DMS 273 (cell line): ENCODE results near the gene SPTLC3.

ENCODE experiments used
- DNase-seq: peaks from one replicate; lab custom pipeline; 2025; ENCODE audit not compliant: unreplicated experiment; lab: John Stamatoyannopoulos, UW

Gene SPTLC3

GRCh38 chr20:12984069-12984765, 24.6 kb upstream of the SPTLC3 start:
- no peak for DNase-seq

DNA sequence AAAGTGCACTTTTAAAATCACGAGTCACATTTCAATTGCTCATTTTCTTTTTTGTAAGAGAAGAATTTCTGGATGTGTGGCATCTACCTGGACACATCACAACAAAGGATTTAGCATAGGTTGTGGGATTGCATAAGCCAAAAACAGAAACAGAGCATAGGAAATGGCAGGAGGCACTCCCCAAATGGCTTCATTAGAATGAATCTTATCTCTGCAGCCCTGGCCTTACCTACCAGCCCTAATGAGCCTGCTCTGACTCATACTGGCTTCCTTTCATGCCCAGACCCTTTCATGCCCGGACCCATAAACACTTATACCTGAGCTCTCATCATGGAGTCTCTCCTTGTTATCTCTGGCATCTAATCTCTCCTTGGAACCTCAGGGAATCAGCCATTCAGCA, 23.9 kb upstream of the SPTLC3 start:
- no peak for DNase-seq

GRCh38 chr20:12987261-12987660, 21.5 kb upstream of the SPTLC3 start:
- no peak for DNase-seq

DNA sequence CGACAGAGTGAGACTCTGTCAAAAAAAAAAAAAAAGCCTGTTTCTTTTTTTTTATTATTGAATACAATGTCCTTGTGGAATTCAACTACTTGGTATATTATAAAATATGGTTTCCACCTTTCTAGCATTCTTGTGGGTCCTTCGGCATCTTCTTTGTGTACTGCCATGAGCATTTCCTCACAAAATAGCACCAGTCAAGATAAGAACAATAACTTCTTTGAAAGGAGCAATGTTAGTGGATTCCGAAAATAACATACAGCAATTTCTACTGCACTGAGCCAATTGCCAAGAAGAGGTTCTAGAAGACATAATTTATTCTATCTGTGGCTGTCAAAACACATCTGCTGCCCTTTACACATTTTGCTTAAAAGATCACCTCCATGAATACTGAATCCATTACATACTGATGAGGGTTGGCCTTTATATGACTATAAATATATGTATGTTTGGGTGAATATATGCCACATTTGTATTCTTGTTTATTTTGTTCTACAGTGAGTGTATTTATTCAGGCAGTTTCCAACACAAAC, 19.1 kb upstream of the SPTLC3 start:
- DNase-seq = no peak

- no peak for DNase-seq
Measured at GRCh38 chr20:12997128-12997655, 11.6 kb upstream of the SPTLC3 start.

GRCh38 chr20:12998046-12998445, 10.7 kb upstream of the SPTLC3 start:
- no peak for DNase-seq

DNA sequence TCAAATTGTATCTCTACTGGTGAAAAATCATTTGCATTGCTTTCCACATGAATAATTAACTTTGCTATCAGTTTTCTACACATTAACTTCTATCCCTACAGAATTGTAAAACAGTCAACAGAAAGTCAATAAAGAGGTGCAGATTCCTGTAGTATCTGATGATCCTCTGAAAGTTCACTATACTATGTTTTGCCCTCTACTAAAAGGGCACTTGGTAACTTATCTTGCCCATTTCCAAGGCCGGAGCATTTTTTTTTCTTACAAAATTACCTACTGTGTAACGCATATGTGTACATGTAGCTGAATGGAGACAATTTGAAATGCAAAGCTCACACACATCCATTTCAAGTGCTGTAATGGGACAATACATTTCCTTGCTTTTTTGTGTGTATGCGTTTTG, 9.6 kb upstream of the SPTLC3 start:
- DNase-seq = no peak

- DNase-seq = no peak
Measured at GRCh38 chr20:13002251-13002650, 6.5 kb upstream of the SPTLC3 start.

- no peak for DNase-seq
Measured at GRCh38 chr20:13006825-13007224, 1.9 kb upstream of the SPTLC3 start.

DNA sequence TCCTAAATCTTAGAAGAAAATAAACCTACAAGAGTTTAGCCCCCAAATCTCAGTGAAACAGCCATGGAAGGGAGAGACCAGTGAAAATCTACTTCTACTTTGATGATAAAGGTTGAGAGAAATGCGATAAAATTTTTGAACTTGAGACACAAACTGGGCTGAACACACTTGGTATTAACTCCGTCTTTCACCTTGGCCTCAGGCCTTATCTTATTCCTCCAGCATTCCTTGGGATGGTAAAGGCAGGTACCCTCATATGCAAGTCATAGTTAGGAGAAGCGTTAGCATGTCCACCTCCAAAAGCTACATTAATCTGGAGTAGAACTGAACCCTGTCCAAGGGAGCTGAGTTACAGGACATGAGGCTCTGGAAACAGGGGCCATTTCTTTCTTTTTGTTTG, 1.2 kb upstream of the SPTLC3 start:
- no peak for DNase-seq

- DNase-seq = no peak
Measured at GRCh38 chr20:13009682-13010406, 1.1 kb downstream of the SPTLC3 start.

DNA sequence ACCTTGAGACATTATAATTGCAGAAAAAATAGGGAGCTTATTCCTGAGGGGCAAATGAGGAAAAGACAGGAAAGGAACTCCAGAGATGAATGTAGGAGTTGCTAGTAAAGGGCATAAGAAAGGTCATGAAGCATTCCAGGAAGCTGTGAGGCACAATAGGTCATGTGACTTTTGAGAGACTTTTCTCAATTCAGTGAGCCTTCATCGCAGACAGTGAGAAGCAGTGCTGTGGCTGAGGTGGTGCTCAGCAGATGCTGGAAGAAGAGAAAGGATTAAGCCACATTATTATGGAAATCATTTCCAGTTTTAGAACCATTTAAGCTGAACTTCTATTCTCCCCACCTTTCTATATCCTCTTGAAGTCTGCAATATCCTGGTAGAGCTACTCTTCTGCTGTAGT, 4.1 kb downstream of the SPTLC3 start:
- DNase-seq = no peak

GRCh38 chr20:13013411-13013810, 4.6 kb downstream of the SPTLC3 start:
- no peak for DNase-seq

- DNase-seq = no peak
Measured at GRCh38 chr20:13017235-13017634, 8.5 kb downstream of the SPTLC3 start.

- no peak for DNase-seq
Measured at GRCh38 chr20:13017883-13018535, 9.2 kb downstream of the SPTLC3 start.

GRCh38 chr20:13021205-13021970, 12.6 kb downstream of the SPTLC3 start:
- no peak for DNase-seq

- DNase-seq = no peak
Measured at GRCh38 chr20:13022401-13023155, 13.8 kb downstream of the SPTLC3 start.

DNA sequence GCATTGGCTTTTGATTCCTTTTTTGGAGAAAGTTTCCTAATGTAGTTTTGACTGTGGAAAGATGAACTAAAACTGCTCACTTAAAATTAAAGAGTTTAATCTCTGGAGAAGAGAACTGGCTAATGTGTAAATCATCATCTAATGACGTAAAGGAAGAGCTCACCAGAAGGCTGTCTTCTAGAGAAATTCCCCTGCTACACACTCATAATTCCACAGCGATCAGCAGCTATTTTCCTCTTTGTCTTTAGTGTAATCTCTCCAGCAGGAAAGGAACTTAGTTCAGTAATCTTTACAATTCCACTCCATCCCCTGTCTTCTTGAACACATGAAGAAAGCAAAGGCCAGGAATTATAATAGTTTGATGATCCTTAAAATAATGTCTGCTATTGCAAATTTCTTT, 15.8 kb downstream of the SPTLC3 start:
- DNase-seq = no peak

DNA sequence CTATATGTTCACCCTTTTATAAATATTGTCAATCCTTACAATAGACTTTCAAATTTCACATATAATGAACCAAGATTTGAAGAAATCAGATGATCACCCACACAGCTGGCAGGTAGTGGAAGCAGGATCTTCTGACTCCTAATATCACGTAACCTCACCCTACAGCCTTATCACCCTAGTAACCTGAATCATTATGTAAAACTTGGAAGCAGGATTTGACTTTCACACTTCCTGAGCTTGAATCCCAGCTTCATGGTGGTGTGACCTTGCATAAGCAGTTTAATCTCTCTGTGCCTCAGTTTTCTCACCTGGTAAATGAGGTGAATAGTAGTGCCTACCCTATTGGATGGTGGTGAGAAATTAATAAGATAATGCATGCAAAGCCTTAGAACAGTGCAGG, 16.4 kb downstream of the SPTLC3 start:
- DNase-seq = no peak

DNA sequence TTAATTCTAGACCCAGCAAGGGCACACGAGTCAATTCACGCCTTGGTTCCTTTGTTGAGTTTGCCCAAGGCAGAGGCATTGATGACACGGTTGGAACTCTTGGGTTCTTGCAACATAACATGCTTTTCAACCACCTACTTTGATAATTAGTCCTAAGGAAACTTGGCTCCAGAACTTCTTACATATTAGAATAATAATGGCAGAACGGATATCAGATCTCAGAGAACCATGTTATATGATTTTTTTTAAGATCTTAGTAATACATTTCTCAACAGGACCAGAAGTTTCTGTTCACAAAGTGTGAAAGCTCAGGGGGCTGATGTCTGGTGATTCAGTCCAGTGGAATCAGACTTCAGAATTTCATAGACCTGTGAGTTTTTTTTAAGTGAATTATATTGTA, 19.2 kb downstream of the SPTLC3 start:
- DNase-seq = no peak
